HG03521 (cell line): ENCODE results near the gene SLC38A10.

Source experiments
- ATAC-seq: cut with Tn5 transposase; IDR thresholded peaks from one replicate; pipeline ENCODE4 v1.9.1; 2021; ENCODE audit warnings: mild to moderate bottlenecking, moderate library complexity; ENCODE audit not compliant: unreplicated experiment

SLC38A10 gene

DNA sequence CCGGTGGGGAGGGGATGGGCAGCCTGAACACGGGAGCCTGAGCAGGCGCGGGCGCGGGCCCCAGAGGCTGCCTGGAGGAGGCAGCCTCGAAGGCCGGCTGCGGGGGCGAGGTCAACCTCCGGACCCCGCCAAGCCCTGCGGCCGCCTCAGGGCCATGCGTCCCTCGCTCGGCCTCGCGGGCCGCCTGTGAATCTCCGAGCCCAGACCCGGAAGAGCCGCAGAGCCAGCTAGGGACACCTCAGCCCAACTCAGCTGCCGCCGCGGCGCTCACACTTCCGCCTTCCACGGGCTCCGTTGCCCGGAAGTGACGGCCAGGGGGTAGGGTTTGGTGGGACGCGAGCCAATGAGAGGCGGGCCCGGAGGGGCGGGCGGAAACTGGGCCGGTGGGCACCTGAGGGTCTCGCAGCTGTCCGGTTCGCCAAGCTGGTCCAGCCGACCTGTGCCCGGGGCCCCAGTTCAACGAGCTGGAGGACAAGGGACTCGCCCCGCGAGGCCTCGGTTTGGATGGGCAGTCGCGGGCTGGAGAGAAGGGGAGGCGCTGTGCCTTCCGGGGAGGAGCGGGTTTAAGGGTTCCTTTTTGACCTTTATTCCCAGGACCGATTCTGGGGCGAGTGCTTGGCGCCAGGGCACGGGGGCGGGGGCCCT, at the start of gene SLC38A10:
TSS of gene SLC38A10 (minus strand) at position 277 of the 645 bp plus-strand sequence. CDS start 386 bp downstream, outside the sequence.
- peak; percentile 84 for ATAC-seq

DNA sequence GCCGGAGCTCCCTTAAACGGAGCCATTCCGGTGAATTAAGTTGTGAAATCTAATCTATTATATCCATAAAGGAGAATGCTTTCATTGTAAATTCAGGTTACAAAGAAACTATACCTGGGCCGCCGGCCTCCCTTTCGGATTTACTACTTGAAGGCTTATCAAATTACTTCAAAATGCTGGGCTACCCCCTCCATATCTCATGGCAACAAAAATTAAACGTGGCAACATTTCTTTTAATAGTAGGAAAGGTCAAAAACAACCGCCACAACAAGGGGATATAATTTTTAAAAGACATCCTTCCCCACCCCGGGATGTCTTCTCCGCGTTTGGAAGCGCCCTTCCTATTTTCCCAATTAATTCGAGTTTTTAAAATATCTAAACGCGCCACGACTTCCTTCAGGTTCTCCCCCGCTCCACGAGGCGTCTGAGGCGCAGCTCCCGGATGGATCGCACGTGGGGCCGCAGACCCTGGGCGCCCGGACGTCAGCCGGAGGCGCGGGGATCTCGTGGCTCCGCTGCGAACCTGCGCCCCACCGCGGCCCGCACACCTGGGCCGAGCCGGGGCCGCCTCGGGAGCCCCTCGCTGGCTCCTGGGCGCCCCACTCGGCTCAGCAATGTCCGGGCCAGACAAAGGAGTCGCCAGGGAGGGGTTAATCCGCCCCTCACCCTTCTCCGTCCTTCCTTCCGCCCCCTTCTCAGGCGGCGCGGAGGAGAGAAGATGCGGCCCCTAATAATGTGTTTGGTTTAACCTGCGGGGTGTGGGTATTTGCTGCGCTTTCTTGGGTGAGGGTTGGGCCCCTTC, 47.4 kb upstream of the SLC38A10 start:
- ATAC-seq = no peak

GRCh38 chr17:81341516-81342268, 46.6 kb upstream of the SLC38A10 start:
- ATAC-seq = no peak

DNA sequence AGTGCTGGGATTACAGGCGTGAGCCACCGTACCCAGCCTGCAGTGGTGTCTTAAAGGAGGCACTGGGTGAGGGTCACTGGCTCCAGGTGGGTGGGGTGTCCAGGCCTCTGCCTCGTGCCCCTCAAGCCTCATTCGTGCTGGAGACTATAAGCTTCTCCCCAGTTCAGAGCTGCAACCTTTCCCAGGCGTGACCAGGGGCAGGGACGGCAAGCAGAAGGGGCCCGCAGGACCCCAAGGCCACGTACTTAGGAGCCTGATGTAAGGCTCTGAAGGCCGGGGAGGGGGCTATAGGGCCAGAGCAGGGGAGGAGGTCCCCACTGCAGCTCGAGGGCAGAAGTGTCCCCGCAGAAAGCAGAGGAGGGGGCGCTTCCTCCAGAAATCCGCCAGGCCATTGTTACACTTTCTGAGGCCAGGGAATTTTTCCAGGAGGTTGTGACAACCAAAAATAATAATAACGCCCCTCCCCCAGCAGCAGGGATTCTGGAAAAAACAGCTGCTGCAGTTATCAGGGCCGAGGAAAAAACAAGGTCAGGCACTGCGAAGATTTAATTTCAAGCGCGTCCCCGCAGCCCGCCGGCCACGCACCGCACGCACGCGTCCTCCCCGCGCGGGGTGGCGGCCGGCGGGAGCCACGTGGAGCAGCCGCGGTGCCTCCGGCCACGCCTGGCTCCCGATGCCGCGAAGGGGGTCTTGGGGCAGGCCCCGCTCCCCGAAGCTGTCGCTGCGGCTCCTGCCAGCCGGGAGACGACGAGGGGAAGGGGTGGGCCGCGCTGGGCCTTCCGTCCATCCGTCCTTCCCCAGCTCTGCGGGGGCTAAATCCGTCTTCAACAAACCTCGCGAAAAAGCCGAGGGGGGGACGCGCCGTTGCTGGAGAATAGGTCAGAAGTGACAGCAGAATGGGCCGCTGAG, 45.8 kb upstream of the SLC38A10 start:
- ATAC-seq = no peak

DNA sequence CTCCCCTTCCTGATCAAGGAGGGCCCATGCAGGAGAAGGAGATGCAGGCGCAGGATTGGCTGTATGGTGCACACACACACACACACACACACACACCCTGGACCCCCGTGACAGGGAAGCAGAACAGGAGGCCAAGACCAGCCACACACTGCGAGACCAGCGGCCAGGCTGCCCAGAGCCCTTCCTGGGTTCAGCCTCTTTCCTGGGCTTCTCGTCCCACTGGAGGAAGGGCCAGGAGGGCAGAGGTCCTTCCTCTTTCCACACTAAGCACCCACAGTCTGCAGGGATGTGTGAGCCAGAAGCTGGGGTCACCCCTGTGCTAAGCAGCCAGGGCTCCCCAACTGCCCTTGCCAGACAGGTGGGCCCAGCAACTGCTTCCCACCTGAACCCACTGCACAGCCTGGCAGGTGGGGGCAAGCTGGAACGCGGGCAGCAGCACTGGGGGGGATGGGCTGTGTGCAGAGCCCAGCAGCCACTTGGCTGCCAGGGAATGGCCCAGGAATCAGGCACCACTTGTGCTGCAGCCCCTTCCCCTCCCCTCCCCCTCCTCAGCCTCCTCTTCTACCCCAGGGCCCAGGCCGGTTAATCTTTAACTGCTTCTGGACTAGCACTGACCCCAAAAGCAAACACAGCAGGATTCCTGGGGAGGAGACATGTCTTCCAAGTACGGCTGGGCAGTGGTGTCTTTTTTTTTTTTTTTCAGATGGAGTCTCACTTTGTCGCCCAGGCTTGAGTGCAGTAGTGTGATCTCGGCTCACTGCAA, 44.6 kb upstream of the SLC38A10 start:
- ATAC-seq = no peak

- ATAC-seq = no peak
Measured at GRCh38 chr17:81339191-81339533, 44.1 kb upstream of the SLC38A10 start.

GRCh38 chr17:81338274-81339190, 43.4 kb upstream of the SLC38A10 start:
- ATAC-seq = no peak

DNA sequence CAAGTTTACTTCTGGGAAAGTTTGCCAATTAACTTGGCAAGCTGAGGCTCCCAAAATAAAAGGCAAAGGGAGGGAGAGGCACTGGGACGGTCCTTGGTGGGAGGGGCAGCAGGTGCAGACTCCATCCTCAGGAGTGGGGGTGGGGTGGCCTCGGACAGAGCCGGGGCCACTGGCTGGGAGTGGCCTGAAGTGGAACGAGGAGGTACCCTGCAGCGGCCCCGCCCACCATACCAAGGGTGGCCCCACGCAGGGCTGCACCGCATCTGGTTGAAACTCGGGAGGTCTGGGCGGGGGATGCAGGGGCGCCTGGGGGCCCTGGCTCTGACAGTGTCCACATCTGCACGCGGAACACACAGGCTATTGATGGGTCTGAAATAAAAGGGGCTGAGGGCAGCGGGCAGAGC, 42.4 kb upstream of the SLC38A10 start:
- no peak for ATAC-seq

GRCh38 chr17:81336930-81337325, 41.8 kb upstream of the SLC38A10 start:
- ATAC-seq = no peak

- no peak for ATAC-seq
Measured at GRCh38 chr17:81336296-81336929, 41.3 kb upstream of the SLC38A10 start.

DNA sequence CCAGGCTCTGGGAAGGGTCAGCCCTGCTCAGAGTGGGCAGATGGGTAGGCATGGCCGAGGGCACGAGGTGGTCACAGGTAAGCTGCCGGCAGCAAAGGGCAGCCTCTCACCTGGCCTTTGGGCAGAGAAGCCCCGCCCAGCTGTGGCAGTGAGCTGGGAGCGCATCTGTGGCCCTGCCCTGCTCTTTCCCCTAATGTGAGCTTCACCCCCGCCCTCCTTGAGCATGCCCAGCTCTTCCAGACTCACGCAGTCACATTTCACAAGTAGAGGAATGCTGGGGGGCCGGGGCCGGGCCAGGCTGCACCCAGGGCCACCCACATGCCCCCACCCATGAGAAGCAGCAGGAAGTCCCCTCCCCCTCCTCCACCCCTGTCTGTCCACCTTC, 40.7 kb upstream of the SLC38A10 start:
- ATAC-seq = no peak

- no peak for ATAC-seq
Measured at GRCh38 chr17:81334987-81335772, 40.1 kb upstream of the SLC38A10 start.

DNA sequence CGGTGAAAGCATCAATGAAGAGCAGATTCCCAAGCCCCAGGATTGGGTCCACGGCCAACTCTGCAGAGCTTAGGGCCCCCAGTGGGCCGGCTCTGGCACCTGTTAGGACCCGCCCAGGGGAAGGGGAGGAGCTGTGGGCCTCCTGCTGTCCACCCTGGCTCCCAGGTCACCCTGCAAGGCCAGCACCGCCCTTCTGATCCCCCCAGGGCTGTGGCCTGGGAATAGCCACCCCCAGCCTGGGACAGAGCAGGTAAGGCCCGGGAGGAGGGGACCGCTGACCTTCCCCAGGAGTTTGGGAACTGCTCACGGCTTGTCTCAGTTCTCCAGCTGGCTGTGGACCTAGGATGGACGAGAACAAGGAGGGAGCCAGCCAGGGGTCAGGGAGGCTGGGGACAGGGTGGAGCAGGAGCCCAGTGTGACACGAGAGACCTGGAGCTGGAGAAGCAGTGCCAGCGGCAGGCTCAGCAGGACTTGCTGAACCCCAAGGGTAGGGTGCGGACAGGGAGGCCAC, 39.3 kb upstream of the SLC38A10 start:
- ATAC-seq = no peak

- no peak for ATAC-seq
Measured at GRCh38 chr17:81333616-81334368, 38.7 kb upstream of the SLC38A10 start.

- no peak for ATAC-seq
Measured at GRCh38 chr17:81332914-81333528, 37.9 kb upstream of the SLC38A10 start.

DNA sequence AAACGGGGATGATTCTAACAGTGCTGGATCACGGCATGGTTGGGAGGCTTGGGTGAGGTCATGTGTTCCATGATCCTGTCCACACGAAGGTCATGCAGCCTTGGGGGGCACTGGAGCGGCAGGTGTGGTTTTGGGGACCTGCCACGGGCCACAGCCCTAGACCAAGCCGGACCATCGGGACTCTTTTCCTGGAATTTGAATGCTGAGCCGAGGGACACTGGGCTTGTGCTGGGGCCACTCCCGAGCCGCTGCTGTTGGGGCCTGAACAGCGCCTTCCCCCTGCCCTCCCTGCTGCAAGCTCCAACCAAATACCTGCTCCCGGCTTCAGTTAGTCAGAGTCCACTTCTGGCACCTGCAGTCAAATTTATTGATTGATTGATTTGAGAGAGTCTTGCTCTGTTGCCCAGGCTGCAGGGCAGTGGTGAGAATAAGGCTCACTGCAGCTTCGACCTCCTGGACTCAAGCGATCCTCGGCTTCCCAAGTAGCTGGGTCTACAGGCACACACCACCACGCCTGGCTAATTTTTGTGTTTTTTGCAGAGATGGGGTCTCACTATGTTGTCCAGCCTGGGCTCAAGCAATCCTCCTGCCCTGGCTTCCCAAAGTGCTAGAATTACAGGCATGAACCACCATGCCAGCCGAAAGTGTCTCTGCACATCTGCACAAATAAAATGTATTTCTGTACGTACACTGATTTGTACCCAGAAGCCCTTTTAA, 37.2 kb upstream of the SLC38A10 start:
- no peak for ATAC-seq
